ENCODE data around the gene TARM1.

DNA sequence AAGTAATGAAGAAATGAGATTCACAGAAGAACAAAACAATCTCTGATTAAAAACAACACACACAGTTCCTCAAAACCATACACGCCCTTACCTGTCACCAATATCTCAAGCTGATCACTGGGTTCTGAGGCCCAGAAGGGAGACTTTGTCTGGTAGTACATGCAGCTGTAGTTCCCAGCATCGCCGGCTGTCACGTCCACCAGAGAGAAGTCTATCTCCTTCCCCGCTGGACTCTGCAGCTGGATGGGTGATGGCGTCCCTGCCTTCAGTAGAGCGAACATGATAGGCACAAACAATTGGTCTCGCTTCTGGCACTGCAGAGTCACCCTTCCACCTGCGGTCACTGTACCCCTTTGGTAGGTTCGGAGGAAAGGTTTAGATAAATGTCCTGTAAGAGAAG, 7.3 kb downstream of the TARM1 start:
- TF ChIP-seq, protein P1, sequence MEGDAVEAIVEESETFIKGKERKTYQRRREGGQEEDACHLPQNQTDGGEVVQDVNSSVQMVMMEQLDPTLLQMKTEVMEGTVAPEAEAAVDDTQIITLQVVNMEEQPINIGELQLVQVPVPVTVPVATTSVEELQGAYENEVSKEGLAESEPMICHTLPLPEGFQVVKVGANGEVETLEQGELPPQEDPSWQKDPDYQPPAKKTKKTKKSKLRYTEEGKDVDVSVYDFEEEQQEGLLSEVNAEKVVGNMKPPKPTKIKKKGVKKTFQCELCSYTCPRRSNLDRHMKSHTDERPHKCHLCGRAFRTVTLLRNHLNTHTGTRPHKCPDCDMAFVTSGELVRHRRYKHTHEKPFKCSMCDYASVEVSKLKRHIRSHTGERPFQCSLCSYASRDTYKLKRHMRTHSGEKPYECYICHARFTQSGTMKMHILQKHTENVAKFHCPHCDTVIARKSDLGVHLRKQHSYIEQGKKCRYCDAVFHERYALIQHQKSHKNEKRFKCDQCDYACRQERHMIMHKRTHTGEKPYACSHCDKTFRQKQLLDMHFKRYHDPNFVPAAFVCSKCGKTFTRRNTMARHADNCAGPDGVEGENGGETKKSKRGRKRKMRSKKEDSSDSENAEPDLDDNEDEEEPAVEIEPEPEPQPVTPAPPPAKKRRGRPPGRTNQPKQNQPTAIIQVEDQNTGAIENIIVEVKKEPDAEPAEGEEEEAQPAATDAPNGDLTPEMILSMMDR (IDR thresholded peaks at IDR 0.05 in 8 of 11, conservative IDR thresholded peaks at IDR 0.05 in 3 of 11), result no peak
- TF ChIP-seq POLR2AphosphoS5 (IDR thresholded peaks at IDR 0.05), result no peak
